HCT116 (cell line): ENCODE results near the gene EFCAB8.
A peak's percentile ranks its signal among the peaks of the same experiment; 100 is the strongest.

ENCODE experiments used
- ATF3 ChIP-seq: IDR thresholded peaks from 2 replicates; pipeline ENCODE4 v1.6.1; 2012
- CEBPB ChIP-seq: IDR thresholded peaks from 2 replicates; pipeline ENCODE4 v1.6.1; 2012; ENCODE audit warnings: low read depth
- CTCF ChIP-seq, 3 experiments: fragments of 200-600 bp in 1 of 3; sonication (generic) in 1 of 3; IDR thresholded peaks in 2 of 3; conservative IDR thresholded peaks in 1 of 3; 2 replicates each; pipeline ENCODE4 v1.5.1; 2012 to 2017; ENCODE audit warnings: low read depth in 2 of 3, low read length in 2 of 3, antibody characterized with exemption in 1 of 3, borderline replicate concordance in 1 of 3, control low read depth in 1 of 3, mild to moderate bottlenecking in 1 of 3, mixed read lengths in 1 of 3, mixed run types in 1 of 3, moderate library complexity in 1 of 3; ENCODE audit not compliant: insufficient read depth in 1 of 3
- EZH2 ChIP-seq: fragments of 200-600 bp; sonication (generic); IDR thresholded peaks from 2 replicates; pipeline ENCODE4 v1.6.1; 2017; ENCODE audit warnings: antibody characterized with exemption, mixed run types
- JUND ChIP-seq: IDR thresholded peaks from 2 replicates; pipeline ENCODE4 v1.6.1; 2012
- POLR2A ChIP-seq: IDR thresholded peaks from 2 replicates; pipeline ENCODE4 v1.7.0; 2011; ENCODE audit warnings: borderline replicate concordance; ENCODE audit not compliant: insufficient read depth, insufficient read length; ENCODE audit errors: extremely low read depth
- POLR2AphosphoS5 ChIP-seq: IDR thresholded peaks from 2 replicates; pipeline ENCODE4 v1.6.1; 2011; ENCODE audit warnings: mild to moderate bottlenecking, low read depth, low read length, moderate library complexity
- RAD21 ChIP-seq: IDR thresholded peaks from 2 replicates; pipeline ENCODE4 v1.6.1; 2012; ENCODE audit warnings: low read depth, mild to moderate bottlenecking
- YY1 ChIP-seq: IDR thresholded peaks from 2 replicates; pipeline ENCODE4 v1.6.1; 2011; ENCODE audit warnings: low read length, low read depth, moderate library complexity, mild to moderate bottlenecking; ENCODE audit not compliant: insufficient replicate concordance; ENCODE audit errors: extremely low read depth

GRCh38 chr20:32894026-32894483 lies 35.3 kb downstream of the EFCAB8 start:
- TF ChIP-seq YY1 = no peak
- no peak for TF ChIP-seq POLR2A
- TF ChIP-seq ATF3 = no peak
- TF ChIP-seq CEBPB = no peak
- TF ChIP-seq CTCF (IDR thresholded peaks at IDR 0.05 in 2 of 3, conservative IDR thresholded peaks at IDR 0.05 in 1 of 3; ENCODE audit: borderline replicate concordance in 1 of 3, insufficient read depth in 1 of 3, low read depth in 2 of 3, low read length in 2 of 3) = peak; percentile 34 to 80 (median 80); a peak in 5 of 6 replicates
- no peak for TF ChIP-seq JUND
- no peak for TF ChIP-seq EZH2
- TF ChIP-seq POLR2AphosphoS5 = no peak
- TF ChIP-seq RAD21 = peak; percentile 62
